Measurements from ENCODE around the gene CD55.

The CD55 gene

GRCh38 chr1:207329469-207329868 lies 8.0 kb downstream of the CD55 start:
- no peak for DNase-seq (ENCODE audit: low read depth)
- no peak overlapping the region for H3K4me3 ChIP-seq (ENCODE audit: low read depth, low read length)
- TF ChIP-seq CTCF (IDR thresholded peaks at IDR 0.05; ENCODE audit: insufficient read depth, low read depth, low read length, missing control alignments): no peak

- no peak overlapping the region for H3K4me3 ChIP-seq (ENCODE audit: low read depth, low read length)
- no peak for TF ChIP-seq CTCF (IDR thresholded peaks at IDR 0.05; ENCODE audit: insufficient read depth, low read depth, low read length, missing control alignments)
- DNase-seq (ENCODE audit: low read depth): no peak
Observed at GRCh38 chr1:207330011-207330710, 8.7 kb downstream of the CD55 start.

- H3K4me3 ChIP-seq (ENCODE audit: low read depth, low read length): no peak overlapping the region
- no peak for DNase-seq (ENCODE audit: low read depth)
- no peak for TF ChIP-seq CTCF (IDR thresholded peaks at IDR 0.05; ENCODE audit: insufficient read depth, low read depth, low read length, missing control alignments)
Observed at GRCh38 chr1:207331354-207332313, 10.2 kb downstream of the CD55 start.

GRCh38 chr1:207333009-207333600 lies 11.6 kb downstream of the CD55 start:
- no peak for TF ChIP-seq CTCF (IDR thresholded peaks at IDR 0.05; ENCODE audit: insufficient read depth, low read depth, low read length, missing control alignments)
- H3K4me3 ChIP-seq (ENCODE audit: low read depth, low read length): no peak overlapping the region
- DNase-seq (ENCODE audit: low read depth): no peak

- H3K4me3 ChIP-seq (ENCODE audit: low read depth, low read length): no peak overlapping the region
- no peak for TF ChIP-seq CTCF (IDR thresholded peaks at IDR 0.05; ENCODE audit: insufficient read depth, low read depth, low read length, missing control alignments)
- no peak for DNase-seq (ENCODE audit: low read depth)
Observed at GRCh38 chr1:207333620-207334019, 12.1 kb downstream of the CD55 start.

GRCh38 chr1:207334337-207334736 lies 12.9 kb downstream of the CD55 start:
- TF ChIP-seq CTCF (IDR thresholded peaks at IDR 0.05; ENCODE audit: insufficient read depth, low read depth, low read length, missing control alignments): no peak
- no peak for DNase-seq (ENCODE audit: low read depth)
- H3K4me3 ChIP-seq (ENCODE audit: low read depth, low read length): no peak overlapping the region

Data from GM12865 (cell line).